Measurements from ENCODE around the gene SLC15A4. TPM values are rescaled to one million over a fixed set of nuclear protein-coding genes. Genes with fewer than 3 reads are reported as not detected.
A peak's percentile ranks its signal among the peaks of the same experiment; 100 is the strongest.
"Not testable (repeated sequence)": the region's sequence is repeated elsewhere in the genome, so short reads cannot be mapped to it uniquely, and the experiment has no call there.

Gene SLC15A4
- polyA plus RNA-seq (ENCODE audit: insufficient read length in 12 of 12): 10 to 100 TPM in 11 of 12 donors, not detected in 1; 17.4 to 27.7 (median 21.8) TPM
- long read RNA-seq, donor 1, partial matches to known transcripts: 0 of 4 reads
- long read RNA-seq, donor 1, other reads (novel, unspliced or antisense): 0 of 4 reads
- long read RNA-seq, donor 2, transcript SLC15A4-201 (8 exons, 2,779 nt): major isoform, 8 of 12 reads
- long read RNA-seq, donor 2, partial matches to known transcripts: 0 of 12 reads
- long read RNA-seq, donor 2, other reads (novel, unspliced or antisense): 0 of 12 reads
- long read RNA-seq, donor 3, partial matches to known transcripts: 0 of 5 reads
- long read RNA-seq, donor 3, other reads (novel, unspliced or antisense): 0 of 5 reads
- long read RNA-seq, donor 4, partial matches to known transcripts: 0 of 1 reads
- long read RNA-seq, donor 4, other reads (novel, unspliced or antisense): 0 of 1 reads
- long read RNA-seq, donor 5, transcript SLC15A4-201 (8 exons, 2,779 nt): major isoform, 11 of 13 reads
- long read RNA-seq, donor 5, partial matches to known transcripts: 0 of 13 reads
- long read RNA-seq, donor 5, other reads (novel, unspliced or antisense): 0 of 13 reads
- long read RNA-seq, donor 6, transcript SLC15A4-201 (8 exons, 2,779 nt): major isoform, 5 of 7 reads
- long read RNA-seq, donor 6, partial matches to known transcripts: 0 of 7 reads
- long read RNA-seq, donor 6, other reads (novel, unspliced or antisense): 0 of 7 reads
- long read RNA-seq, donor 7, partial matches to known transcripts: 0 of 3 reads
- long read RNA-seq, donor 7, other reads (novel, unspliced or antisense): 0 of 3 reads
- long read RNA-seq, donor 8, partial matches to known transcripts: 0 of 3 reads
- long read RNA-seq, donor 8, other reads (novel, unspliced or antisense): 0 of 3 reads
- long read RNA-seq, donor 9, partial matches to known transcripts: 0 of 3 reads
- long read RNA-seq, donor 9, other reads (novel, unspliced or antisense): 0 of 3 reads
- long read RNA-seq, donor 10, partial matches to known transcripts: 0 of 4 reads
- long read RNA-seq, donor 10, other reads (novel, unspliced or antisense): 0 of 4 reads
- long read RNA-seq, donor 11, transcript SLC15A4-201 (8 exons, 2,779 nt): major isoform, 5 of 6 reads
- long read RNA-seq, donor 11, partial matches to known transcripts: 0 of 6 reads
- long read RNA-seq, donor 11, other reads (novel, unspliced or antisense): 0 of 6 reads

- peak; percentile 93 for DNase-seq
These were observed at the start of gene SLC15A4 for GRCh38 chr12:128823916-128824839. TSS of gene SLC15A4 (minus strand) at chr12:128823958. CDS start at chr12:128823943, 15 bp downstream.

- DNase-seq: no peak
These were observed 48.5 kb upstream of the SLC15A4 start for GRCh38 chr12:128872303-128872702.

GRCh38 chr12:128871516-128871892 is 47.7 kb upstream of the SLC15A4 start:
- DNase-seq: no peak

- DNase-seq: no peak
These were observed 43.7 kb upstream of the SLC15A4 start for GRCh38 chr12:128867466-128867865.

DNA sequence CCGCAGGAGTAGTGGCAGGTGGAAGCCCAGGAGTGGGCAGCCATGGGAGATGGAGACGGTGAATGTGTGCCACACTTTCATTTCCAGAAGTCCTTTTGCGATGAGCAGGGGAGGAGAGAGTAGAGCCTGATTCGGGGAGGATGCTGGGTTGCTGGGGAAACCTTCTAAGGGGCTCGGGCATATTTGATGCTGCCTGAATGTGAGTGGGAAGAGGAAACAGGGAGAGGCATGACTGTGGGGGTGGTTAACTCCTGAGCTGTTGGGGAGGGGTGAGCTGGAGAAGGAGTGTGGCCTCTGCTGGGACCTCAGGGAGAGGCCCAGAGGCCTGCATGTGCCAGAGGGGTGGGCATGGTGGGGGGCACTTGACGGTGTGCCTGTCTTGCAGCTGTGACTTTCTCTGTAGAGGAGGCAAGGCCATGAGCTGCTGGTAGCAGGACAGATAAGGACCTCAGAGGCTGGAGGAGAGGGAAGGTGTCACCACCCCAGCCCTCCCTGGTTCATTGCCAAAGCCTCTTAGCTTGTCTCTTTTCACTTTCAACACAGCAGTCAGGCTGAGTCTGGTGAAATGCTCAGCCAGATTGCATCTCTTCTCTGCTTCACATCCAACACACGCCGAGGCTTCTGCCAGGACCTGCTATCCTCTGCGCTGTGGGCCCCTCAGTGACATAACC is 40.9 kb upstream of the SLC15A4 start:
- no peak for DNase-seq

GRCh38 chr12:128863957-128864356 is 40.2 kb upstream of the SLC15A4 start:
- no peak for DNase-seq

GRCh38 chr12:128861226-128862016 is 37.7 kb upstream of the SLC15A4 start:
- no peak for DNase-seq

DNA sequence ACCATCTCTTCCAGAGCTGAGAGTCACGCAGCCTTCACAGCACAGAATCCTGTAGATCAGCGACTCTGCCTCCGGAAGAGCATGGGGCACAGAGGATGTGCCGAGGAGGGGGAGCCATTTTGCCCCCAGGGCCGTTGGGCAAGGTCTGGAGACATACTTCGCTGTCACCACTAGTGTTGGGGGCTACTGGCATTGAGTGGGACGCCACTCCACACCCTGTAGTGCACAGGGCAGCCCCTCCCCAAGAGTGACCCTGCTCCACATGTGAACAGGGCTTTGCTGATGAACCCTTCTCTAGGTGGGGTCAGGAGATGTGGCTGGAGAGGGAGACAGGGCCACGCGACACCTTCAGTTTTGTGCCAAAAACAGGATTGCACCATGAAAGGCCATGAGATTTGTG is 35.6 kb upstream of the SLC15A4 start:
- no peak for DNase-seq

- DNase-seq: no peak
These were observed 33.5 kb upstream of the SLC15A4 start for GRCh38 chr12:128857133-128857763.

DNA sequence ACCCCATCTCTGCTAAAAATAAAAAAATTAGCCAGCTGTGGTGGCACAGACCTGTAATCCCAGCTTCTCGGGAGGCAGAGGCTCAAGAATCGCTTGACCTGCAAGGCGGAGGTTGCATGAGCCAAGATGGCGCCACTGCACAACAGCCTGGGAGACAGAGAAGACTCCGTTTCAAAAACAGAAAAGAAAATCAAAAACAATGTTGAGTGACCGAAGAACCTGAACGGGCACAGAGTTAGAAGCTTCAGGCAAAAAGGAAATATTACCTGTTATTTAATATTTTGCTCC is 33.0 kb upstream of the SLC15A4 start:
- no peak for DNase-seq

DNA sequence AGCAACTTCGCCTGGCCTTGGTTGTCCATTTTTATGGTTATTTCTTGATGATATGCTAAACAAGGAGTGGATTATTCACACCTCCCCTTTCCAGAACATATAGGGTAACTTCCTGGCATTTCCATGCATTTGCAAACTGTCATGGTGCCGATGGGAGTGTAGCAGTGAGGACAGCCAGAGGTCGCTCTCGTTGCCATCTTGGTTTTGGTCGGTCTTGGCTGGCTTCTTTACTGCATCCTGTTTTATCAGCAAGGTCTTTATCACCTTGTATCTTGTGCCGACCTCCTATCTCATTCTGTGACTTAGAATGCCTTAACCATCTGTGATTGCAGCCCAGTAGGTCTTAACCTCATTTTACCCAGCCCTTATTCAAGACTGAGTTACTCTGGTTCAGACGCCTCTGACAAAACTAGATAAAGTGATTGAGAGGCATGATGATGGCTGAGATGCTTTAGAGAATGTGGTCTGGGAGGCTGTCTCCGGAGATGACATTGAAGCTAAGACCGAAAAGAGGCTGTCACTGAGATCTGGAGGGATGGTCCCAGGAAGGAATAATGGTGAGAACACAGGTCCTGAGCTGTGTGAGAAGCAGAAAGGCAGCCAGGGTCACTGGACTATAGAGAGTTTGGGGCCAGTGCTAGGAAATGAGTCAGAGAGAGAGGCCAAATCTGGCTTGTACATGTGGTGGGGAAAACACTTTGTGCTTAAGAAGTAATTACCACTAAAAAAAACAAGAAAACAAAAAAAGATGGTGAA is 32.5 kb upstream of the SLC15A4 start:
- DNase-seq: no peak

DNA sequence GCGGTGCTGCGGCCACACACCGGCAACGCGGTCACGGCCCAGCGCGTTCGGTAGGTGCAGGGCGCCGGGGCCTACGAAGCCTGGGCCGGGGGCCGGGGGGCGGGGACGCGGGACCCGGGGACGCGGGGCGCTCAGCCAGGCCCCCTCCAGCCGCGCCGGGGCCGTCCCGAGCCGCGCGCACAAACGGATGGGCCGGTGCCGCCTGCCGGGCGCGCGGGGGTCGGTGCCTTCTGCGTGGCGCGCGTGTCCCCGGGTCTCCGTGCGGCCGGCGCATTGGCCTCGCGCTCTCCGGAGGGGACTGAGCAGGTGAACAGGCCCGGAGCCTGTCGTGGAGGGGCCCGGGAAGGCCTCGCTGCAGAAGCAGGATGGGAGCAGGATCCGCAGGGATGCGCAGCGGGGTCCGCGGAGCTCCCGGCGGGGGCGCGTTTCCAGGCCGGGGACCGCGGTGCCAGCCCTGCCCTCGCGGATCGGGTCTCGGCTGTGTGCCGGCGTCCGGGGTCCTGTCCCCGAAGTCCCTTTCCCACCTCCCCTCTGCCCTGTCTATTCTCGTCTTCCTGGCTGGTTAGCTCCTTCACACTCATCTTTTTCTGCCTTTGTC is 29.9 kb upstream of the SLC15A4 start:
- no peak for DNase-seq

DNA sequence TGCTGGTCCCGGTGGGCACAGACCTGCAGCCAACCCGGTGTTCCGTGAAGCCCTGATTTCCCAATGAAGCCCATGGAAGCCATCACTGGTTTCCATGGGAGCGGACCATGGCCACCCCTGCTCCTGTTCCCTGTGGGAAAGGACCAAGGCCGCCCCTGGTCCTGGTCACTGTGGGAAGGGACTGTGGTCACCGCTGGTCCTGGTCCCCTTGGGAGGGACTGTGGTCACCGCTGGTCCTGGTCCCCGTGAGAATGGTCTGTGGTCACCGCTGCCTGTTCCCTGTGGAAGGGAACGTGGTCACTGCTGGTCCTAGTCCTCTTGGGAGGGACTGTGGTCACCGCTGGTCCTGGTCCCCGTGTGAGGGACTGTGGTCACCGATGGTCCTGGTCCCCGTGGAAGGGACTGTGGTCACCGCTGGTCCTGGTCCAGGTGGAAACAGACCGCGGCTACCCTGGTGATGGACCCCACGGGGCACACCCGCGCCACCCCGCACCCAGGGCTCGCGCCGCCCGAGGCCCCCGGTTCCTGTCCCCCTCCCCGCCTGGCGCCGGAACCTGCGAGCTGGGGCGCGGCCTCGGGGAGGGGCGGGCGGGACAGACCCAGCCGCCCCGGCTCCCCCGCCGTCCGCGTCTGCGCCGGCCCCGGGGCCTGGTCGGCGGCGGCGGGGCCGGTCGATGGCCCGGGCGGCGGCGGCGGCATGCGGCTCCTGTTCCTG is 29.3 kb upstream of the SLC15A4 start, which contains the start of gene GLT1D1:
Gene GLT1D1, plus strand, starts transcription at position 594 of the 715 bp plus-strand sequence. Its CDS starts 104 bp downstream, at position 698.
- no peak for DNase-seq

GRCh38 chr12:128852026-128852698 is 28.4 kb upstream of the SLC15A4 start:
- DNase-seq: no peak

GRCh38 chr12:128851429-128851828 is 27.7 kb upstream of the SLC15A4 start:
- not testable (repeated sequence) for DNase-seq

DNA sequence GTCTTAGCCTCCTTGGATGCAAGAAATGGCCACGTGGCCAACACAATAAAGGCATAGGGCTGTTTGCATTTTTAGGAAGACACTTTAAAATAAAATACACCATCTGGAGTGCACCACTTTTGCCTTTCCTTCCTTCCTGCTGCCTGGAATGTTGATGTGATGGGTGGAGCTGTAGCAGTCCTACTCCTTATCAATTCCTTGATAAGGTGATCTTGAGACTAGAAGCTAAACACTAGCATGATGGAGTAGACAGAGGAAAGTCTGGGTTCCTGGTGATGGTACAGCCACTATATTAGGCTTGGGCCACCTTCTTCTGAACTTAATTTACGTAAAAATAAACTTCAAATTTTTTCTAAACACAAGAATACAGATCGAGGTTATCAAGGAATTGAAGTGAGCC is 26.6 kb upstream of the SLC15A4 start:
- DNase-seq: no peak

DNA sequence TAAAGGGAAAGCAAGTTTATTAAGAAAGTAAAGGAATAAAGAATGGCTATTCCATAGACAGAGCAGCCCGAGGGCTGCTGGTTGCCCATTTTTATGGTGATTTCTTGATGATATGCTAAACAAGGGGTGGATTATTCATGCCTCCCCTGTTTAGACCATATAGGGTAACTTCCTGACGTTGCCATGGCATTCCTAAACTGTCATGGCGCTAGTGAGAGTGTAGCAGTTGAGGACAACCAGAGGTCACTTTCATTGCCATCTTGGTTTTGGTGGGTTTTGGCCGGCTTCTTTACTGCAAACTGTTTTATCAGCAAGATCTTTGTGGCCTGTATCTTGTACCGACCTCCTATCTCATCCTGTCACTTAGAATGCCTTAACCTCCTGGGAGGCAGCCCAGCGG is 26.0 kb upstream of the SLC15A4 start:
- not testable (repeated sequence) for DNase-seq

All from muscle of arm (tissue), 14 donors.